CD14-positive monocyte (primary cell): ENCODE data around the gene CACNA2D1. TPM values are rescaled to one million over a fixed set of nuclear protein-coding genes. Genes with fewer than 3 reads are reported as not detected.
"Not testable (repeated sequence)": the region's sequence is repeated elsewhere in the genome, so short reads cannot be mapped to it uniquely, and the experiment has no call there.

ENCODE experiments used
- DNase-seq, 3 donors: peaks; one replicate each; pipeline ENCODE4 v3.0.0-alpha.2; 2011 to 2022
- H2AFZ ChIP-seq: 2 replicates; pipeline ENCODE4 v1.6.0; 2012; ENCODE audit warnings: mild to moderate bottlenecking, low read depth, low read length, inconsistent platforms; ENCODE audit not compliant: insufficient read depth, poor library complexity, severe bottlenecking
- H3K27ac ChIP-seq, 2 donors: 1 replicate in 1 of 2; 2 replicates in 1 of 2; pipeline ENCODE4 v1.5.1; 2012 to 2013; ENCODE audit warnings: low read length in 2 of 2, control low read depth in 1 of 2, inconsistent platforms in 1 of 2, low read depth in 1 of 2, mild to moderate bottlenecking in 1 of 2
- H3K27me3 ChIP-seq, 2 donors: one replicate each; pipeline versions ENCODE4 v1.6.0 to v1.6.1; 2011 to 2013; ENCODE audit warnings: low read length in 2 of 2; ENCODE audit not compliant: control insufficient read depth in 2 of 2, insufficient read depth in 2 of 2
- H3K36me3 ChIP-seq, 2 donors: replicated peaks in 1 of 2; 1 replicate in 1 of 2; 2 replicates in 1 of 2; pipeline versions ENCODE4 v1.5.1 to v1.6.1; 2012 to 2013; ENCODE audit warnings: low read length in 2 of 2, control low read depth in 1 of 2, inconsistent platforms in 1 of 2, mild to moderate bottlenecking in 1 of 2; ENCODE audit not compliant: insufficient read depth in 2 of 2, control insufficient read depth in 1 of 2
- H3K4me1 ChIP-seq, 2 donors: 1 replicate in 1 of 2; 2 replicates in 1 of 2; pipeline versions ENCODE4 v1.5.1 to v1.6.1; 2012 to 2013; ENCODE audit warnings: low read length in 2 of 2, control low read depth in 1 of 2, inconsistent platforms in 1 of 2, mild to moderate bottlenecking in 1 of 2, moderate library complexity in 1 of 2; ENCODE audit not compliant: insufficient read depth in 2 of 2, control insufficient read depth in 1 of 2
- H3K4me2 ChIP-seq: replicated peaks from 2 replicates; pipeline ENCODE3; 2012; ENCODE audit warnings: low read length, moderate library complexity, mild to moderate bottlenecking; ENCODE audit not compliant: poor library complexity, severe bottlenecking; ENCODE audit errors: extremely low read depth
- H3K4me3 ChIP-seq, 3 experiments: fragments of 200-600 bp in 1 of 3; sonication (generic) in 1 of 3; replicated peaks in 1 of 3; 1 replicate in 2 of 3; 2 replicates in 1 of 3; pipeline ENCODE4 v1.5.1; 2011 to 2013; ENCODE audit warnings: low read length in 3 of 3, mild to moderate bottlenecking in 3 of 3, control low read depth in 2 of 3, low read depth in 2 of 3, inconsistent platforms in 1 of 3, moderate library complexity in 1 of 3
- H3K79me2 ChIP-seq: 2 replicates; pipeline ENCODE4 v1.6.0; 2012; ENCODE audit warnings: mild to moderate bottlenecking, control low read depth, inconsistent platforms, low read length, moderate library complexity; ENCODE audit not compliant: insufficient read depth
- H3K9ac ChIP-seq: 2 replicates; pipeline ENCODE4 v1.6.0; 2017; ENCODE audit warnings: low read length, mild to moderate bottlenecking; ENCODE audit not compliant: insufficient read depth, poor library complexity, severe bottlenecking
- H3K9me3 ChIP-seq, 2 donors: replicated peaks in 1 of 2; 1 replicate in 1 of 2; 2 replicates in 1 of 2; pipeline versions ENCODE4 v1.5.1 to v1.6.1; 2012 to 2013; ENCODE audit warnings: low read length in 2 of 2, control low read depth in 1 of 2; ENCODE audit not compliant: control insufficient read depth in 1 of 2, insufficient read depth in 1 of 2
- H4K20me1 ChIP-seq: 2 replicates; pipeline ENCODE4 v1.6.0; 2012; ENCODE audit warnings: mild to moderate bottlenecking, low read length, control low read depth, moderate library complexity; ENCODE audit not compliant: insufficient read depth
- H3K27ac Mint-ChIP-seq, 7 donors: one replicate each; pipeline ENCODE4 v1.8.0; 2020; ENCODE audit warnings: mild to moderate bottlenecking in 7 of 7, mixed read lengths in 7 of 7, moderate library complexity in 6 of 7, inconsistent platforms in 2 of 7
- H3K27me3 Mint-ChIP-seq, 3 donors: one replicate each; pipeline ENCODE4 v1.8.0; 2021 to 2022; ENCODE audit warnings: low read depth in 3 of 3, mild to moderate bottlenecking in 3 of 3, mixed read lengths in 3 of 3, moderate library complexity in 3 of 3, inconsistent platforms in 1 of 3
- H3K36me3 Mint-ChIP-seq, 2 donors: one replicate each; pipeline ENCODE4 v1.8.0; 2020; ENCODE audit warnings: mixed read lengths in 2 of 2, inconsistent platforms in 1 of 2, mild to moderate bottlenecking in 1 of 2
- H3K4me1 Mint-ChIP-seq: one replicate; pipeline ENCODE4 v1.8.0; 2020; ENCODE audit warnings: mild to moderate bottlenecking, mixed read lengths
- H3K4me3 Mint-ChIP-seq, 2 donors: one replicate each; pipeline ENCODE4 v1.8.0; 2020; ENCODE audit warnings: mild to moderate bottlenecking in 2 of 2, mixed read lengths in 2 of 2, moderate library complexity in 1 of 2
- H3K9me3 Mint-ChIP-seq, 7 donors: one replicate each; pipeline ENCODE4 v1.8.0; 2020 to 2022; ENCODE audit warnings: mixed read lengths in 7 of 7, mild to moderate bottlenecking in 6 of 7, moderate library complexity in 6 of 7, inconsistent platforms in 2 of 7
- WGBS: methylation state at CpG from one replicate; pipeline ENCODE4 v1.1.5; 2013; ENCODE audit warnings: missing lambda C conversion rate; ENCODE audit not compliant: insufficient coverage; 5-methylcytosine and 5-hydroxymethylcytosine counted together
- intact Hi-C, 2 donors: fragments of 100-400 bp; cut with micrococcal nuclease; formaldehyde crosslinking; loops; one replicate each; pipeline versions ENCODE4 v1.15.0 to v1.15.1; 2023
- polyA plus RNA-seq, 3 donors: library from polyadenylated mRNA; depleted of rRNA in 1 of 3; unstranded in 2 of 3; stranded (reverse) in 1 of 3; fragments of 300-500 nt in 2 of 3; fragments of >200 nt in 1 of 3; fragmentation: Illumina TruSeq in 2 of 3; gene quantifications; 1 replicate in 2 of 3; 2 replicates in 1 of 3; pipeline ENCODE4 v1.2.3, GENCODE V29; 2012 to 2021
- TF ChIP-seq, protein P1 (sequence below): fragments of 200-600 bp; IDR thresholded peaks from one replicate; pipeline ENCODE4 v1.8.0; 2022; ENCODE audit warnings: antibody characterized with exemption, mild to moderate bottlenecking

Gene CACNA2D1
- polyA plus RNA-seq, 3 donors = 0.02 TPM; not detected in 2

DNA sequence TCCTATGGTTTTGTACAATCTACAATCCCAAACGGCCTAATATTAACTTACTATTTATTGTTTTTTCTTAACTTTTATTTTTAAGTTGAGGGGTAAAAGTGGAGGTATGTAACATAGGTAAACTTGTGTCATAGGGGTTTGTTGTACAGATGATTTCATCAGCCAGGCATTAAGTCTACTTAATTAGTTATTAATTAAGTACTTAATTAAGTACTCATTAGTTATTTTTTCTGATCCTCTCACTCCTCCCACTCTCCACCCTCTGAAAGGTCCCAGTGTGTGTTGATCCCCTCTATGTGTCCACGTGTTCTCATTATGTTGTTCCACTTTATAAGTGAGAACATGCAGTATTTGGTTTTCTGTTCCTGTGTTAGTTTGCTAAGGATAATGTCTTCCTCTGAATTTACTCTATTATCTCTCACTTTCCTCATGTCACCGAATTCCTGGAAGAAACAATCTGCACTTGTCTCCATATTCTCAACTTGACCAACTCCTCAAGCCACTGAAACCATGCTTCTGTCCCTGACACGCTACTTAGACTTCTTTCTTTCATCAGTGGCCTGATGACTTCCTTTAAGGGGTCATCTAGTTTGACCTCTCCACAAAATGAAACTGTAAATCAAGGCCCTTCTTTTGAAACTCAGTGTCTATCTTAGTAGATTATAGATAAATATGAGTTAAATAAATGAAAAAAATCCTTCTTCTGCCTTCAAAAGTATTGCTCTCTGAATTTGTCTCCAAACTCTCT is 9.1 kb downstream of the CACNA2D1 start:
- Histone ChIP-seq H3K27ac (no peak overlapping the region), H2AFZ (no peak overlapping the region), H4K20me1 (no peaks in the 10 kb centered on the region), H3K9me3 (no peaks in the 10 kb centered on the region), H3K4me2 (no peak overlapping the region), H3K4me3 (no peak overlapping the region), H3K79me2 (no peaks in the 10 kb centered on the region), H3K9ac (no peak overlapping the region), H3K36me3 (no peaks in the 10 kb centered on the region), H3K27me3 (peaks cover 10 to 21% of the 10 kb centered on the region in 2 donors), H3K4me1 (no peaks in the 10 kb centered on the region)
- peaks cover 0 to 8% (median 6%) of the 10 kb centered on the region in 3 donors for H3K27me3 Mint-ChIP-seq
- TF ChIP-seq, protein P1, sequence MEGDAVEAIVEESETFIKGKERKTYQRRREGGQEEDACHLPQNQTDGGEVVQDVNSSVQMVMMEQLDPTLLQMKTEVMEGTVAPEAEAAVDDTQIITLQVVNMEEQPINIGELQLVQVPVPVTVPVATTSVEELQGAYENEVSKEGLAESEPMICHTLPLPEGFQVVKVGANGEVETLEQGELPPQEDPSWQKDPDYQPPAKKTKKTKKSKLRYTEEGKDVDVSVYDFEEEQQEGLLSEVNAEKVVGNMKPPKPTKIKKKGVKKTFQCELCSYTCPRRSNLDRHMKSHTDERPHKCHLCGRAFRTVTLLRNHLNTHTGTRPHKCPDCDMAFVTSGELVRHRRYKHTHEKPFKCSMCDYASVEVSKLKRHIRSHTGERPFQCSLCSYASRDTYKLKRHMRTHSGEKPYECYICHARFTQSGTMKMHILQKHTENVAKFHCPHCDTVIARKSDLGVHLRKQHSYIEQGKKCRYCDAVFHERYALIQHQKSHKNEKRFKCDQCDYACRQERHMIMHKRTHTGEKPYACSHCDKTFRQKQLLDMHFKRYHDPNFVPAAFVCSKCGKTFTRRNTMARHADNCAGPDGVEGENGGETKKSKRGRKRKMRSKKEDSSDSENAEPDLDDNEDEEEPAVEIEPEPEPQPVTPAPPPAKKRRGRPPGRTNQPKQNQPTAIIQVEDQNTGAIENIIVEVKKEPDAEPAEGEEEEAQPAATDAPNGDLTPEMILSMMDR = no peak
- no peaks in the 10 kb centered on the region for H3K36me3 Mint-ChIP-seq
- 86% methylated on average over 1 of the region's 4 CpGs for WGBS
- no peak overlapping the region for H3K27ac Mint-ChIP-seq
- intact Hi-C loops = no loop called here
- no peak overlapping the region for H3K4me3 Mint-ChIP-seq
- DNase-seq = no peak
- H3K4me1 Mint-ChIP-seq = no peaks in the 10 kb centered on the region
- H3K9me3 Mint-ChIP-seq = peaks cover 0 to 2% (median 0%) of the 10 kb centered on the region in 7 donors

DNA sequence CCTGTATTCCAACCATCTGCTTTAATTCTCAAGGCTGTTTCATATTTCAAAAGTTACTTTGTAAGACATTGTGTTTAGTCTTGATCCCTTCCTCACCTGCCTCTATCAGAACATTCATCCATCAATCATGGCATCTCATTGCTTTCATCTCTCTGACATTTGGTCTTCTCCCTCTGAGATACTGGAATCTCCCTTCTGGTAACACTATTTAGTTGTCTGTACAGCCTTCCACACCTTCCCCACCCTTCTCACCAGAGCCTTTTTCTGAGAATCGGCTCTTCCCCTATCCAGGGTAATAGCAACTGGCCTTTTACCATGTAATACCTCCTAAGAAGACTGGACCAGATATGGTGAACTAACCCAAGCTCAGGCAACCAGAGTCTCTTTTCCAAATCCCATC is 10.1 kb downstream of the CACNA2D1 start:
- Mint-ChIP-seq H3K4me1 (no peaks in the 10 kb centered on the region), H3K9me3 (peaks cover 0 to 2% (median 0%) of the 10 kb centered on the region in 7 donors), H3K27me3 (peaks cover 0 to 8% (median 6%) of the 10 kb centered on the region in 3 donors), H3K4me3 (no peak overlapping the region), H3K27ac (no peak overlapping the region), H3K36me3 (no peaks in the 10 kb centered on the region)
- H3K9ac ChIP-seq = no peak overlapping the region
- no peaks in the 10 kb centered on the region for H3K4me1 ChIP-seq
- no peaks in the 10 kb centered on the region for H3K9me3 ChIP-seq
- DNase-seq = no peak
- no peak overlapping the region for H3K27ac ChIP-seq
- H2AFZ ChIP-seq = no peak overlapping the region
- H3K27me3 ChIP-seq = peaks cover 8 to 15% of the 10 kb centered on the region in 2 donors
- TF ChIP-seq, protein P1 = no peak
- no peak overlapping the region for H3K4me3 ChIP-seq
- WGBS = 67% methylated on average over 1 of the region's 1 CpG
- no peaks in the 10 kb centered on the region for H4K20me1 ChIP-seq
- intact Hi-C loops = no loop called here
- H3K4me2 ChIP-seq = no peak overlapping the region
- no peaks in the 10 kb centered on the region for H3K36me3 ChIP-seq
- no peaks in the 10 kb centered on the region for H3K79me2 ChIP-seq

DNA sequence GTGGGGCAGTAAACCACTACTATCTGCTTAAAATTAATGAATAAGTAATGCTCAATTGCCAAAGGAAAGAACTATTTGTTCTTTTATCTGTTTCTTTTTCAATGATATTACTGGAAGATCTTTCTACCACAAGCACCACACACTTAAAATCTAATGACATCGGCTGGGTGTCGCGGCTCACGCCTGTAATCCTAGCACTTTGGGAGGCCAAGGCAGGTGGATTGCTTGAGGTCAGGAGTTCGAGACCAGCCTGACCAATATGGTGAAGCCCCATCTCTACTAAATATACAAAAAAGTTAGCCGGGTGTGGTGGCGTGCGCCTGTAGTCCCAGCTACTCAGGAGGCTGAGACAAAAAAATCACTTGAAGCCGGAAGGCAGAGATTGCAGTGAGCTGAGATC is 10.8 kb downstream of the CACNA2D1 start:
- H3K79me2 ChIP-seq, H3K9me3 ChIP-seq, intact Hi-C loops, H2AFZ ChIP-seq, H3K9ac ChIP-seq, H4K20me1 ChIP-seq, H3K27ac Mint-ChIP-seq, H3K4me3 Mint-ChIP-seq, H3K27me3 ChIP-seq, H3K4me1 Mint-ChIP-seq, DNase-seq, H3K4me1 ChIP-seq, H3K9me3 Mint-ChIP-seq, H3K4me2 ChIP-seq, H3K27me3 Mint-ChIP-seq, H3K4me3 ChIP-seq, H3K36me3 ChIP-seq, H3K27ac ChIP-seq, H3K36me3 Mint-ChIP-seq: not testable (repeated sequence)
- WGBS = no CpG with 5 or more reads among the region's 9 CpGs
